GM19025 (cell line): ENCODE results near the gene SLC22A25.
"Not testable (repeated sequence)": the region's sequence is repeated elsewhere in the genome, so short reads cannot be mapped to it uniquely, and the experiment has no call there.

Experiments used
- ATAC-seq: cut with Tn5 transposase; IDR thresholded peaks from one replicate; pipeline ENCODE4 v1.9.1; 2021; ENCODE audit warnings: mild to moderate bottlenecking, low read depth, moderate library complexity; ENCODE audit not compliant: unreplicated experiment

SLC22A25 gene

DNA sequence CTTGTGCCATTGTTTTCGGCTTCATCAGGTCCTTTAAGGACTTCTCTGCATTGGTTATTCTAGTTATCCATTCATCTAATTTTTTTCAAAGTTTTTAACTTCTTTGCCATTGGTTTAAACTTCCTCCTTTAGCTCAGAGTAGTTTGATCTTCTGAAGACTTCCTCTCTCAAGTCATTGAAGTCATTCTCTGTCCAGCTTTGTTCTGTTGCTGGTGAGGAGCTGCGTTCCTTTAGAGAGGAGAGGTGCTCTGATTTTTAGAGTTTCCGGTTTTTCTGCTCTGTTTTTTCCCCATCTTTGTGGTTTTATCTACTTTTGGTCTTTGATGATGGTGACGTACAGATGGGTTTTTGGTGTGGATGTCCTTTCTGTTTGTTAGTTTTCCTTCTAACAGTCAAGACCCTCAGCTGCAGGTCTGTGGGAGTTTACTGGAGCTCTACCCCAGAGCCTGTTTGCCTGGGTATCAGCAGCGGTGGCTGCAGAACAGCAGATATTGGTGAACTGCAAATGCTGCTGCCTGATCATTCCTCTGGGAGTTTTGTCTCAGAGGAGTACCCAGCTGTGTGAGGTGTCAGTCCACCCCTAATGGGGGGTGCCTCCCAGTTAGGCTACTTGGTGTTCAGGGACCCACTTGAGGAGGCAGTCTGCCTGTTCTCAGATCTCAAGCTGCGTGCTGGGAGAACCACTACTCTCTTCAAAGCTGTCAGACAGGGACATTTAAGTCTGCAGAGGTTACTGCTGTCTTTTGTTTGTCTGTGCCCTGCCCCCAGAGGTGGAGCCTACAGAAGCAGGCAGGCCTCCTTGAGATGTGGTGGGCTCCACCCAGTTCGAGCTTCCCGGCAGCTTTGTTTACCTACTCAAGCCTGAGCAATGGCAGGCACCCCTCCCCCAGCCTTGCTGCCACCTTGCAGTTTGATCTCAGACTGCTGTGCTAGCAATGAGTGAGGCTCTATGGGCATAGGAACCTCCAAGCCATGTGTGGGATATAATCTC is 7.6 kb downstream of the SLC22A25 start:
- ATAC-seq = not testable (repeated sequence)

DNA sequence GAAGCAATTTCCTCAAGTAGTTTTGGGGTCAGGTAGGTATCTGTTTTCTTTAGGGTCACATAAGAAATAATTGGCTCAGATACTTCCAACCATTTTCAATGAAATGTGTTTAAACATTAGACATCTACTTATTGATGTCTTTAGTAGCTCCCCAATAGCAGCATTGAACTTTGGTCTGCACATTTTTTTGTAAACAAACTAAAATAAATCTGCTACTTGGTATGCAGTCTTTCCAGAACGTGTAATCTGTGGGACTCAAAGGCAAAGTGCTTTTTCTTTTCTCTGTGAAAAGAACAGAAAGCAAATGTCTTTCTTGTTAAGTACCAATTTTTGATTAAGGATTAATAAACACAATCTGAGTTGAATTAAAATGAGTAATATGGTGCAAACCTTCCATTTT is 13.6 kb downstream of the SLC22A25 start:
- ATAC-seq = no peak

DNA sequence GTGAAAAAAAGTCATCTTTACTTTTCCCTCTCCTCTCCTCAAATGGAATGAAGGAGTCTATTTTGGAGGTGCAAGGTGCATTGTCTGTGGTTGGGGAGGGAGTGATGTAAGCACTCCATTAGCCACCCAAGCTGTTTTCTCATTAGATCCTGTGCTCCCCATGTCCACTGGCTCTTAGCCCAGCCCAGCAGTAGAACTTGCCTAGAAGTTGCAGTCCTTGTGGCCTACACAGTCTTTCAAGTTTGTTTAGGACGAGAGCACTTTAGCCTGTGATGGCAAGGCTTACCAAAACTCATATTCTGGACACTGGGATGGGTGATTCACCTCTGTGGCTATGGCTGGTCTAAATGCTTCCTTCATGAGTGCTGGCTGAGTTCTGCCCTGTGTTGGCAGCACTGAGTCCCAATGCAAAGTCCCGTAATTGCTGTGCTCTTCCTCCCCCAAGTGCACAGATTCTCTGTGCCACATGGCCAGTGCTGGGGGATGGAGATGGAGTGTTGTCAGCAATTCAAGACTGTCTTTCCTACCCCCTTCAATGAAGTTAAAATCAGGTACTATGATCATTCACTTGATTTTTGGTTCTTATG is 15.8 kb downstream of the SLC22A25 start:
- ATAC-seq = no peak

DNA sequence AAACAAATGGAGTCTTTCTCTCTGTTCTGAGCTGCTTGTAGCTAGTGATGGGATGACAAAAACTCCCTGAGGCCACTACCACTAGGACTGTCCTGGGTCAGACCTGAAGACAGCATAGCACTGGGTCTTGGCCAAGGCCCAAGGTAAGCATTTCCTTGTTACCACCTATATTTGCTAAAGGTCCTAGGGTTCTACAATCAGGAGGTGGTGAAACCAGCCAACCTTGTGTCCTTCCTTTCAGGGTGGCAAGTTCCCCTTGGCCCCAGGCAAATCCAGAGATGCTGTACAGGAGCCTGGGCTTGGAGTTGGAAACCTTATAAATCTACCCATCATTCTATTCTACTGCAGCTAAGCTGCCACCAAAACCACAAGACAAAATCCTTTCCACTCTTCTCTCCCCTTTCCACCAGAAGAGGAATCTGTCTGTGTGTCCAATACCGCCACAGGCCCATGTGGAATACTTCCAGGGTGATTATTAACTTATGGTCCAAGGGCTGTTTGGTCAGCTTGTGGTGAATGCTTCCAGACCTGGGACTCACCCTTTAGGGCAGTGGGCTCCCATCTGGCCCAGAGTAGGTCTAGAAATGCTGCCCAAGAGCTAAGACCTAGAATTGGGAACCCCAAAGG is 16.8 kb downstream of the SLC22A25 start:
- ATAC-seq = no peak

DNA sequence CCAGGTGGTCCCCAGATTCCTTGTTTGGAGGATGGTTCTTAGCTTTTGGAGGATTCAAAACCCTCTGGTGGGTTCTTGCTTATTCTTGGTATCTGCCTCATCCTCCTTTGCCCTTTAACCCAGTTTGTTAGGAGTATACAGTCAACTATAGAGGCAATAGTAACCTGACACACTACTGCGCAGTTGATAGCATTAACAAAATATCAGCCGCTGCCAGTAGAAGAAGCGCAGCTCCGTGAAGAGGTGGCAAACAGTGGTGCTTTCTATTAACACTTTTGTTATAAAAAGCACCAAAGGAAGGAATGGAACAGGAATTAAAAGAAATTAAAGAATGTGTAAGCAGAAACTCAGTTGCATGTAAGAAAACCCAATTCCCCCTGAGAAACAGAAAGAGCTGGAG is 29.3 kb downstream of the SLC22A25 start:
- ATAC-seq = no peak

DNA sequence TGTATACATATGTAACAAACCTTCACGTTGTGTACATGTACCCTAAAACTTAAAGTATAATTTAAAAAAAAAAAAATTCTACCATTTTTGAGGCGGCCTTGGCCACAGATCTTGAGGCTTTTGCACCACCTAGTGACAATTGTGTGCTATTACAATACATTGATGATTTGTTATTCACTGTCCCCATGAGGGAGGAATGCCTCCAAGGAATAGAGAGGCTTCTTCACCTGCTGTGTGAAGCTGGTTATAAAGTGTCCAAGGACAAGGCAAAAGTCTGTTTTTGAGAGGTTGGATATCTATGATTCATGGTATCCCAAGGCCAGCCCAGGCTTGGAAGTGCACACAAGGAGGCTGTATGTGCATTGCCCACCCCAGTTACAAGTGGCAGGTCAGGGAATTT is 30.7 kb downstream of the SLC22A25 start:
- no peak for ATAC-seq

DNA sequence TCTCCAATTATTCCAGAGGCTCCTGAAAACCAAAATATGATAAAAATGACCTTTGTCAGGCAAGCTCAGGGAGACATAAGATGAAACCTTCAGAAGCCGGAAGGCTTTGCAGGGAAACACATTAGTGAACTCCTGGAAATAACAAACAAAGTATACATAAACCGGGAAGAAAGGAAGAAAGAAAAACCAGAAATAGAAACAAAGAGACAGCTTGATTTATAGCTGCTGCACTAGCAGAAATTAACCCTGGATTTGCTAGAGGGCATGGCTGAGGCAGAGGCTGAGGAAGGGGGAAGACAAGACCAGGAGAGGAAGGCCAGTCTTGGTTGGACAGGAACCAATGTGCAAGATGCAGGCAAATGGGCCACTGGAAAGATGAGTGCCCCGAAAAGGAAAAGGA is 33.3 kb downstream of the SLC22A25 start:
- no peak for ATAC-seq
